ENCODE data around the gene MAP1S.
"Not testable (repeated sequence)": the region's sequence is repeated elsewhere in the genome, so short reads cannot be mapped to it uniquely, and the experiment has no call there.

MAP1S gene

DNA sequence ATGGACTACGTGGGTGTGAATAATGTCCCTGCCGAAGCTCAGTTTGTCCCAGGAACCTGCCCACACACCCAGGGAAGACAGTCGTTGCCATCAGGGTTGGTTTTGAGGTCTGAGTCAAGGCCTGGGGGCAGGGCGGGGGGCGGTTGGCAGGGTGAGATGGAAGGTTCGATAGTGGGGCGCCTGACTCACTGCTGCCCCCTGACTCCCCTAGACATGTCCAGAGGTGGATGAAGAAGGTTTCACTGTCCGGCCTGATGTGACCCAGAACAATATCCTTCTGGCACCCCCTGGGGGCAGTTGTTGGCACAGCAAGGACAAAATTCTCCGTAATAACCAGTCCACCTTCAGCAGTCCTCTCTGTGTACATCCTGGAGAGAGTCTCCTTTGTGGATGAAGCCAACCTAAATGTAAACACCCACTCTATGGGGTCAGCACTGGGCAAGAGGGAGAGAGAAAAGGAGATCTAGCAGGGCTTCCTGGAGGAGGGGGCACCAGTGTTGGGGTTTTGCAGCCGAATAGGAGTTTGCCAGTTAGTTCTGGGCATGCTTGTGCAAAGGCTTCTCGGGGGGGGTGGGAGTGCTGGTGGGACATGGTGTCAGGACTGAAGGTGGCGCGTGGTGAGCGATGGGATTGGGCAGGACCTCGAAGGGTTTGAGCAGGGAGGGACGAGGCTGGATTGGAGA, 56.1 kb downstream of the MAP1S start:
- no peaks in the 10 kb centered on the region for H3K27me3 Mint-ChIP-seq
- peak overlapping the region; percentile 100 for H3K27ac Mint-ChIP-seq
- peak overlapping the region; percentile 72 to 75 for H3K4me3 Mint-ChIP-seq
- ATAC-seq (replicated peaks) = no peak
- H3K36me3 Mint-ChIP-seq = peaks cover 65 to 79% of the 10 kb centered on the region in 2 donors
- H3K9me3 Mint-ChIP-seq = peaks cover 0 to 3% of the 10 kb centered on the region in 2 donors
- H3K4me1 Mint-ChIP-seq = peaks cover 52 to 78% of the 10 kb centered on the region in 2 donors
- no peak for DNase-seq

DNA sequence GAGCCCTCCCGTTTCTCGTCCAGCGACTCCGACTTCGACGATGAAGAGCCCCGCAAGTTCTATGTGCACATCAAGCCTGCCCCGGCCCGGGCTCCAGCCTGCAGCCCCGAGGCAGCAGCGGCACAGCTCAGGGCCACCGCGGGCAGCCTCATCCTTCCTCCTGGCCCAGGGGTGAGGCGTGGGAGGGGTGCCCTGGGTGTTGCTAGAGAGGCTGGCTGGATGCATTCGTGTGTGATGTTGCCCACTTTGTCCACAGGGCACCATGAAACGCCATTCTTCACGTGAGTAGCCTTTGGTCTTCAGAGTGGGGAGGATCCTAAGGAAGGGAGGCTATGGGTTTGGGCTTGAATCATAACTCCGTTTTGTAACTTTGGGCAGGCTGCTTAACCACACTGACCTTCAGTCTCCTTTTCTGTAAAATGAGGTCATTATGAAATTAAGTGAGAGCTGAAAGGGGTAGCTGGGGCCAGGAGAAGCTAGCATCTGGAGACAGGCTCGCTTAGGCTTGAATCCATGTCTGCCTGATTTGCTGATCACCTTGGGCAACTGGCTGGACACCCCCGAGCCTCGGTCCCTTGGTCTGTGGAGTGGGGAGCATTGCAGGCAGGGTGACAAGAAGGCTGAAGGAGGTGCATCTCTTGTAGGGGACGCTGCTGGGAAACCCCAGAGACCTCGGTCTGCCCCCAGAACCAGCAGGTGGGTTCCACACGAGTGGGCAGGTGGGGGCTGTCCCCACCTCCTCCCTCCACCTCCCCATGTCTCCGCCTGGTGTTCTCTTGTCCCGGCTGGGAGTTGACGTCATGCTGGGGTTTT, 56.9 kb downstream of the MAP1S start:
- peak overlapping the region; percentile 72 to 75 for H3K4me3 Mint-ChIP-seq
- peaks cover 0 to 3% of the 10 kb centered on the region in 2 donors for H3K9me3 Mint-ChIP-seq
- H3K27ac Mint-ChIP-seq = peak overlapping the region; percentile 100
- peaks cover 52 to 71% of the 10 kb centered on the region in 2 donors for H3K4me1 Mint-ChIP-seq
- peak; percentile 82 to 85 for ATAC-seq (replicated peaks)
- peaks cover 67 to 79% of the 10 kb centered on the region in 2 donors for H3K36me3 Mint-ChIP-seq
- no peaks in the 10 kb centered on the region for H3K27me3 Mint-ChIP-seq
- DNase-seq = peak; percentile 93

GRCh38 chr19:17777840-17778239, 58.6 kb downstream of the MAP1S start:
- DNase-seq; ATAC-seq (replicated peaks); H3K9me3 Mint-ChIP-seq; H3K27me3 Mint-ChIP-seq: not testable (repeated sequence)
- peak overlapping the region; percentile 83 for H3K27ac Mint-ChIP-seq
- H3K4me1 Mint-ChIP-seq = peaks cover 49 to 63% of the 10 kb centered on the region in 2 donors
- H3K36me3 Mint-ChIP-seq = peaks cover 71 to 83% of the 10 kb centered on the region in 2 donors
- peak overlapping the region in 1 of 2 donors; percentile 28 for H3K4me3 Mint-ChIP-seq

DNA sequence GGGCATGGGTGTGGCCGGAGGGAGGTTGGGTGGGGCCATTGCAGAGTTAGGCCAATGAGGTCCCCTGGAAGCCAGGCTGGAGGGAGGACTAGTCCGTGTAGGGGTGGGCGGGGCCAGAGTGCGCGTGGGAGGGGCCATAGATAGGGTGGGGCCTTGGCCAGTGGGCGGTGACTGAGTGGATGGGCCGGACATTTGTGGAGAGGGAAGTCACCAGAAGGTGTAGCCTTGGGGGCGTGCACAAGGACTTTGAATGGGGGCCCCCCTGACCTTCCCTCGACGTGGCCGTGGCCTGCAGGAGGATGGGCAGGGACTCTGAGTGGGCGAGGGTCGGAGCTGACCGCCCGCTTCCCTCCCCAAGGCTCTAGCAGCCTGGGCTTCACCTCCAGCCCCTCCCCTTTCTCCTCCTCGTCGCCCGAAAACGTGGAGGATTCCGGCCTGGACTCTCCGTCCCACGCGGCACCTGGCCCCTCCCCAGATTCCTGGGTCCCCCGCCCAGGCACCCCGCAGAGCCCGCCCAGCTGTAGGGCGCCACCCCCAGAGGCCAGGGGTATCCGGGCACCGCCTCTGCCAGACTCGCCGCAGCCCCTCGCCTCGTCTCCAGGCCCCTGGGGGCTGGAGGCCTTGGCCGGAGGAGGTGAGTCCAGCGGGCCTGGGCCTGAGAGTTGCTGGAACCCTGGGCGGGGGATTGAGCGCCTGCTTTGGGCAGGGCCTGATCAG, 59.1 kb downstream of the MAP1S start:
- peaks cover 68 to 78% of the 10 kb centered on the region in 2 donors for H3K36me3 Mint-ChIP-seq
- peak overlapping the region in 1 of 2 donors; percentile 28 for H3K4me3 Mint-ChIP-seq
- no peaks in the 10 kb centered on the region for H3K27me3 Mint-ChIP-seq
- H3K9me3 Mint-ChIP-seq = peaks cover 0 to 4% of the 10 kb centered on the region in 2 donors
- peaks cover 47 to 63% of the 10 kb centered on the region in 2 donors for H3K4me1 Mint-ChIP-seq
- ATAC-seq (replicated peaks) = peak; percentile 25 to 30
- peak overlapping the region; percentile 83 for H3K27ac Mint-ChIP-seq
- peak; percentile 56 for DNase-seq

DNA sequence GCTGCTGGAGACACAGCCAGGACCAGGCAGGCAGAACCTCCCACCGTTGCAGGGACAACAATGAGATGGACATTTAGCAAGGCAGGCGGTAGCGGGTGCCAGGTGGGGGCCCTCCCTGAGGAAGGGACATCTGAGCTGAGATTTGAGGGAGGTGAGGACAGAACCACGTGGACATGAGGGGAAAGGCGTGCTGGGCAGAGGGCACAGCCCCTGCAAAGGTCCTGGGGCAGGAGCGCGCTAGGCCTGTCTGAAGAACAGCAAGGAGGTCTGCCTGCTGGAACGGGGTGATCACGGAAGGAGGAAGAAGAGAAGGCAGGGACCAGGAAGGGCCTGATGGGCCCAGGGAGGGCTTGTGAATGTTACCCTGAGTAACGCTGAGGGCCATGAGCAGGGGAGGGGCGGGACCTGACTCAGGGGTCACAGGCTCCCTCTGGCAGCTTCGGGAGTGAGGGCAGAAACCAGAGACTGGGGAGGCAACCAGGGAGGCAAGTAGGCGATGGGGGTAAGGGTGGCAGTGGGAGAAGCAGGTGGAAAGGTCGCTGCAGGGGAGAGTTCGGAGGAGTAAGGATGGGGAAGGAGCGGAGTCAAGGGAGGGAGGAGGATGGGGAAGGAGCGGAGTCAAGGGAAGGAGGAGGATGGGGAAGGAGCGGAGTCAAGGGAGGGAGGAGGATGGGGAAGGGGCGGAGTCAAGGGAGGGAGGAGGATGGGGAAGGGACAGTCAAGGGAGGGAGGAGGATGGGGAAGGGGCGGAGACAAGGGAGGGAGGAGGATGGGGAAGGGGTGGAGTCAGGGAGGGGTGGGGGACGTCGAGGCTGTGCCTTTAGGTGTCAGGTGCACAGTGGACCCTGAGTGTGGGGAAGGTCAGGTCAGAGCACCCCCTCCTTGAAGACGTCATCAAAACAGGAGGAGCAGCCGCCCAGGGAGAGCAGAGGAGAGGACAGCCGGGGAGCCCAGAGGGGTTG, 60.0 kb downstream of the MAP1S start:
- peak overlapping the region; percentile 5 to 54 for H3K4me3 Mint-ChIP-seq
- peaks cover 0 to 3% of the 10 kb centered on the region in 2 donors for H3K9me3 Mint-ChIP-seq
- ATAC-seq (replicated peaks) (no peak), DNase-seq (no peak)
- no peaks in the 10 kb centered on the region for H3K27me3 Mint-ChIP-seq
- H3K27ac Mint-ChIP-seq = peak overlapping the region; percentile 68
- peaks cover 60 to 75% of the 10 kb centered on the region in 2 donors for H3K36me3 Mint-ChIP-seq
- H3K4me1 Mint-ChIP-seq = peaks cover 51 to 63% of the 10 kb centered on the region in 2 donors

- Mint-ChIP-seq H3K9me3 (peaks cover 0 to 3% of the 10 kb centered on the region in 2 donors), H3K27me3 (no peaks in the 10 kb centered on the region), H3K36me3 (peaks cover 53 to 66% of the 10 kb centered on the region in 2 donors), H3K27ac (peak overlapping the region; percentile 65), H3K4me3 (no peak overlapping the region), H3K4me1 (peaks cover 40 to 53% of the 10 kb centered on the region in 2 donors)
- ATAC-seq (replicated peaks) (no peak), DNase-seq (no peak)
These were observed 61.5 kb downstream of the MAP1S start for GRCh38 chr19:17780781-17781180.

- H3K4me3 Mint-ChIP-seq; DNase-seq; H3K27me3 Mint-ChIP-seq; ATAC-seq (replicated peaks); H3K9me3 Mint-ChIP-seq; H3K27ac Mint-ChIP-seq: not testable (repeated sequence)
- peaks cover 21 to 23% of the 10 kb centered on the region in 2 donors for H3K4me1 Mint-ChIP-seq
- H3K36me3 Mint-ChIP-seq = peaks cover 60 to 64% of the 10 kb centered on the region in 2 donors
These were observed 64.4 kb downstream of the MAP1S start for GRCh38 chr19:17783721-17784120.
